ENCODE results near the gene GCLC.

GCLC gene

DNA sequence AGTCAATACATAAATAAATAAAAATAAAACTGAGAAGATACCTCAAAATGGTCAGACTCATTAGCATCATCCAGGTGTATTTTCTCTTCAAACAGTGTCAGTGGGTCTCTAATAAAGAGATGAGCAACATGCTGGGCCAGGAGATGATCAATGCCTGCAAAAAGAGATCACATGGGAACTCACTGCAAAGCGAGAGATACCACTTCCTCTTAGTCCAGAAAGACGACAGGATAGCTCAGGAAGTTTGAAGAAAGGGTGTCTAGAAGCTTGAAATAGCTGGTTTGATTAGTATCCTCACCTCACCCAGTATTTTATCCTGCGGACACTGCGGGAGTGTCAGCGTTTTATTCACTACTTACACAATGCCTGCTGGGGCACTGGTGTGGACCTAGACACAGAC, 38.0 kb downstream of the GCLC start:
- Mint-ChIP-seq H3K27me3 (ENCODE audit: low read depth) (no peaks in the 10 kb centered on the region), H3K9me3 (no peaks in the 10 kb centered on the region), H3K4me1 (no peaks in the 10 kb centered on the region), H3K36me3 (ENCODE audit: low read depth) (peaks cover 51% of the 10 kb centered on the region), H3K4me3 (no peak overlapping the region), H3K27ac (no peak overlapping the region)
- TF ChIP-seq CTCF (IDR thresholded peaks at IDR 0.05; ENCODE audit: unreplicated experiment in 3 of 3) = no peak

DNA sequence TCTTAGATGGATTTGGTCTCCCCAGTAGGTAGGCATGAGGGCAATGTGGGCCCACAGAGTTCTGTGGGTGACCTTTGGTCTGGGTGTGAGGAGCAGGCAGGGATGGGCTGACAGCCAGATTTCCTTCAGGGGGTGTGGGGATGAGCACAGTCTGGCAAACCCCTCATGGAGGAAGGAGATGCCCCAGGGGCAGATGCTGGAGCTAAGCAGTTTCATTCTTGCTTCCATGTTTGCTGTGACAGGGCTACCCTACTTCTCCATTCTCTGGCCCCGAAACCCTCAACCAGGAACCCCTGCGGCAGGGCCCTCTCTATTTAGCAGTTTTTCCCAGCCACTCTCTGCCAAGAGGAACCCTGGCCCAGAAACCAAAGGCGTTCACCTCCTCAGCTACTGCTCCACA, 40.4 kb downstream of the GCLC start:
- TF ChIP-seq CTCF (IDR thresholded peaks at IDR 0.05; ENCODE audit: unreplicated experiment in 3 of 3) = no peak
- Mint-ChIP-seq H3K27ac (no peak overlapping the region), H3K9me3 (no peaks in the 10 kb centered on the region), H3K27me3 (ENCODE audit: low read depth) (no peaks in the 10 kb centered on the region), H3K4me3 (no peak overlapping the region), H3K4me1 (no peaks in the 10 kb centered on the region), H3K36me3 (ENCODE audit: low read depth) (peaks cover 49% of the 10 kb centered on the region)

DNA sequence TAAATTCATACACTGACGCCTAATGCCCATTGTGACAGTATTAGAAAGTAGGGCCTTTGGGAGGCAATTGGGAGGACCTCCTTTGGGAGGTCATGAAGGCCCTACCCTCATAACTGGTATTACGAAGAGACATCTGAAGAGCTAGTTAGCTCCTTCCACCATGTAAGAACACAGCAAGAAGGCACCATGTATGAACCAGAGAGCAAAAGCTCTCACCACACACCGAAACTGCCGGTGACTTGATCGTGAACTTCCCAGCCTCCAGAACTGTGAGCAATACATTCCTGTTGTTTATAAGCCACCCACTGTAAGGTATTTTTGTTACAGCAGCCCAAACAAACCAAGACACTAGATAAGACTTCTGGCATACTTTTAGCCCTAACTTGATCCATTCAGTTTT, 41.8 kb downstream of the GCLC start:
- no peak overlapping the region for H3K4me3 Mint-ChIP-seq
- H3K27me3 Mint-ChIP-seq (ENCODE audit: low read depth) = no peaks in the 10 kb centered on the region
- no peaks in the 10 kb centered on the region for H3K9me3 Mint-ChIP-seq
- TF ChIP-seq CTCF (IDR thresholded peaks at IDR 0.05; ENCODE audit: unreplicated experiment in 3 of 3) = no peak
- no peaks in the 10 kb centered on the region for H3K4me1 Mint-ChIP-seq
- peaks cover 59% of the 10 kb centered on the region for H3K36me3 Mint-ChIP-seq (ENCODE audit: low read depth)
- no peak overlapping the region for H3K27ac Mint-ChIP-seq

DNA sequence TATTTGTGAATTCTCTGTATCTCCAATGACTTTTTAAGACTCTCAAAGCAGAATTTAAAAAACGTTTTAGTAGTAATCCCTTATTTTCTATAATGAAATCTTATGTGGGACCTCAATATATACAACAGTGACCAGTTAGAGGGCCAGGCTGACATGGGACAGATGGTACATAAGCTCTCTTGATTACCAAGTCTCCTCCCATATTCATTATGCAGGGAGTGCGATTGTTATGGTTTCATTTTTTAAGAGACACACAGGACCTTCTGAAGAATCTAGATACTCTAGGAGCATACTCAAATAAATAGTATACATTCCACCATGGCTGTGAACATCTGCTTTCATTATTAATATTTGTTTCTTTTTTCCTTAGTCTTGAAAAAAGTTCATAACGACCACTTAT, 43.5 kb downstream of the GCLC start:
- no peak overlapping the region for H3K4me3 Mint-ChIP-seq
- peaks cover 57% of the 10 kb centered on the region for H3K36me3 Mint-ChIP-seq (ENCODE audit: low read depth)
- no peaks in the 10 kb centered on the region for H3K9me3 Mint-ChIP-seq
- TF ChIP-seq CTCF (IDR thresholded peaks at IDR 0.05; ENCODE audit: unreplicated experiment in 3 of 3) = no peak
- H3K27me3 Mint-ChIP-seq (ENCODE audit: low read depth) = no peaks in the 10 kb centered on the region
- no peaks in the 10 kb centered on the region for H3K4me1 Mint-ChIP-seq
- H3K27ac Mint-ChIP-seq = no peak overlapping the region

- Mint-ChIP-seq H3K4me3 (no peak overlapping the region), H3K36me3 (ENCODE audit: low read depth) (peaks cover 43% of the 10 kb centered on the region), H3K27ac (no peak overlapping the region), H3K4me1 (no peaks in the 10 kb centered on the region), H3K27me3 (ENCODE audit: low read depth) (no peaks in the 10 kb centered on the region), H3K9me3 (no peaks in the 10 kb centered on the region)
- TF ChIP-seq CTCF (IDR thresholded peaks at IDR 0.05; ENCODE audit: unreplicated experiment in 3 of 3) = no peak
Measured at GRCh38 chr6:53500095-53500494, 44.8 kb downstream of the GCLC start.

DNA sequence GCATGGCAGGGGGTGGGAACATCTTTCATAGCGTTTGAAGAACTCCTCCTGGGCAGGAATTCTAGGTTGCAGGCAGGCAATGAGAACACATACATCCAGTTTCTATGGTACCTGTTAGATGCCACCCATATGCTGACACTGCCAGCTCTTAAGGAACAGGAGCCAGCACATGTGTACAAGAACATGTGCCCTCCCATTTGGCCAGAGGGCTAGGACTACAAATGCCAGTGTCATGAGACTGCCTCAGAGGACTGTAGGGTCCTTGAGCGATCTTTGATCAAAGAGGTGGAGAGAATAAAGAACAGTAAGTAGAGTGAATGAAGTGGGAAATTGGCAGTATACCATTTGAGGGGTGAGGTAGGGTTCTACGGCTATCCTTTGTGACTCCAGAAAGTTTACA, 45.8 kb downstream of the GCLC start:
- Mint-ChIP-seq H3K27me3 (ENCODE audit: low read depth) (no peaks in the 10 kb centered on the region), H3K4me1 (no peaks in the 10 kb centered on the region), H3K27ac (no peak overlapping the region), H3K36me3 (ENCODE audit: low read depth) (peaks cover 35% of the 10 kb centered on the region), H3K9me3 (no peaks in the 10 kb centered on the region), H3K4me3 (no peak overlapping the region)
- no peak for TF ChIP-seq CTCF (IDR thresholded peaks at IDR 0.05; ENCODE audit: unreplicated experiment in 3 of 3)

All from nephron (organoid).